ENCODE results near the gene TTYH2.

The TTYH2 gene

GRCh38 chr17:74223901-74224300 is 10.5 kb downstream of the TTYH2 start:
- no peak overlapping the region for H3K9ac ChIP-seq (ENCODE audit: low read depth, low read length, poor library complexity)
- no peak overlapping the region for H2BK5ac ChIP-seq (ENCODE audit: low read length)
- DNase-seq (ENCODE audit: low spot score): no peak
- H3K79me1 ChIP-seq (ENCODE audit: low read depth, low read length): no peaks in the 10 kb centered on the region
- no peak overlapping the region for H3K27ac ChIP-seq (replicated peaks; ENCODE audit: low read length)
- H2AFZ ChIP-seq (ENCODE audit: low read length): no peak overlapping the region
- H3K14ac ChIP-seq (ENCODE audit: low read length): no peak overlapping the region
- no peak overlapping the region for H2BK15ac ChIP-seq (ENCODE audit: low read length)
- H4K8ac ChIP-seq (ENCODE audit: low read depth, low read length): no peak overlapping the region
- peak overlapping the region; percentile 71 for H3K18ac ChIP-seq (ENCODE audit: low read length)
- H3K23ac ChIP-seq (ENCODE audit: low read depth, low read length, poor library complexity): peak overlapping the region; percentile 68
- H4K91ac ChIP-seq (ENCODE audit: low read depth, low read length, poor library complexity): no peak overlapping the region
- no peak overlapping the region for H3K4me3 ChIP-seq (ENCODE audit: low read length in 2 of 2)
- no CpG with 5 or more reads among the region's 14 CpGs for WGBS, 2 donors (ENCODE audit: extremely low coverage in 2 of 2, insufficient read length in 2 of 2, insufficient replicate concordance in 1 of 2)
- peaks cover 0 to 1% of the 10 kb centered on the region in 2 donors for H3K4me1 ChIP-seq (ENCODE audit: control insufficient read depth in 2 of 2, insufficient read depth in 1 of 2, low read depth in 1 of 2, low read length in 2 of 2)
- peak overlapping the region; percentile 68 for H2AK5ac ChIP-seq (ENCODE audit: low read depth, low read length)
- peaks cover 0 to 54% of the 10 kb centered on the region in 2 donors for H3K36me3 ChIP-seq (replicated peaks in 1 of 2; ENCODE audit: control insufficient read depth in 2 of 2, insufficient read depth in 2 of 2, low read length in 2 of 2)
- no peak overlapping the region for H2BK12ac ChIP-seq (ENCODE audit: low read length)
- no peak overlapping the region for H3K4me2 ChIP-seq (ENCODE audit: insufficient read depth, low read length, poor library complexity, severe bottlenecking)
- no peaks in the 10 kb centered on the region for H3K9me3 ChIP-seq (replicated peaks in 1 of 2; ENCODE audit: control insufficient read depth in 2 of 2, insufficient read depth in 1 of 2, low read depth in 1 of 2, low read length in 2 of 2)
- H2BK120ac ChIP-seq (ENCODE audit: low read depth, low read length): no peak overlapping the region
- H3K27me3 ChIP-seq (ENCODE audit: control insufficient read depth in 3 of 3, insufficient read depth in 3 of 3, low read depth in 1 of 3, low read length in 3 of 3): no peaks in the 10 kb centered on the region
- H3K4ac ChIP-seq (ENCODE audit: low read length): no peak overlapping the region

GRCh38 chr17:74224959-74225725 is 11.8 kb downstream of the TTYH2 start:
- Histone ChIP-seq H3K4ac (ENCODE audit: low read length) (no peak overlapping the region), H2BK12ac (ENCODE audit: low read length) (no peak overlapping the region), H3K18ac (ENCODE audit: low read length) (no peak overlapping the region), H3K27ac (replicated peaks; ENCODE audit: low read length) (no peak overlapping the region), H2BK120ac (ENCODE audit: low read depth, low read length) (no peak overlapping the region), H3K9ac (ENCODE audit: low read depth, low read length, poor library complexity) (peak overlapping the region; percentile 44), H3K9me3 (replicated peaks in 1 of 2; ENCODE audit: control insufficient read depth in 2 of 2, insufficient read depth in 1 of 2, low read depth in 1 of 2, low read length in 2 of 2) (no peaks in the 10 kb centered on the region), H3K79me1 (ENCODE audit: low read depth, low read length) (no peaks in the 10 kb centered on the region), H3K36me3 (replicated peaks in 1 of 2; ENCODE audit: control insufficient read depth in 2 of 2, insufficient read depth in 2 of 2, low read length in 2 of 2) (peaks cover 0 to 61% of the 10 kb centered on the region in 2 donors), H3K14ac (ENCODE audit: low read length) (peak overlapping the region; percentile 56), H4K8ac (ENCODE audit: low read depth, low read length) (no peak overlapping the region), H3K27me3 (ENCODE audit: control insufficient read depth in 3 of 3, insufficient read depth in 3 of 3, low read depth in 1 of 3, low read length in 3 of 3) (no peaks in the 10 kb centered on the region), H3K4me2 (ENCODE audit: insufficient read depth, low read length, poor library complexity, severe bottlenecking) (peak overlapping the region; percentile 18), H4K91ac (ENCODE audit: low read depth, low read length, poor library complexity) (no peak overlapping the region), H2BK15ac (ENCODE audit: low read length) (no peak overlapping the region), H3K4me3 (ENCODE audit: low read length in 2 of 2) (no peak overlapping the region), H2BK5ac (ENCODE audit: low read length) (peak overlapping the region; percentile 24), H2AFZ (ENCODE audit: low read length) (no peak overlapping the region), H3K4me1 (ENCODE audit: control insufficient read depth in 2 of 2, insufficient read depth in 1 of 2, low read depth in 1 of 2, low read length in 2 of 2) (peaks cover 0 to 1% of the 10 kb centered on the region in 2 donors), H3K23ac (ENCODE audit: low read depth, low read length, poor library complexity) (no peak overlapping the region), H2AK5ac (ENCODE audit: low read depth, low read length) (no peak overlapping the region)
- no CpG with 5 or more reads among the region's 20 CpGs for WGBS, 2 donors (ENCODE audit: extremely low coverage in 2 of 2, insufficient read length in 2 of 2, insufficient replicate concordance in 1 of 2)
- no peak for DNase-seq (ENCODE audit: low spot score)

- no peak overlapping the region for H2BK120ac ChIP-seq (ENCODE audit: low read depth, low read length)
- no peaks in the 10 kb centered on the region for H3K27me3 ChIP-seq (ENCODE audit: control insufficient read depth in 3 of 3, insufficient read depth in 3 of 3, low read depth in 1 of 3, low read length in 3 of 3)
- H3K14ac ChIP-seq (ENCODE audit: low read length): no peak overlapping the region
- no peak overlapping the region for H3K4ac ChIP-seq (ENCODE audit: low read length)
- H3K18ac ChIP-seq (ENCODE audit: low read length): no peak overlapping the region
- no peaks in the 10 kb centered on the region for H3K79me1 ChIP-seq (ENCODE audit: low read depth, low read length)
- no peak overlapping the region for H2AFZ ChIP-seq (ENCODE audit: low read length)
- H2BK15ac ChIP-seq (ENCODE audit: low read length): no peak overlapping the region
- H4K8ac ChIP-seq (ENCODE audit: low read depth, low read length): no peak overlapping the region
- no peak overlapping the region for H4K91ac ChIP-seq (ENCODE audit: low read depth, low read length, poor library complexity)
- H3K4me3 ChIP-seq (ENCODE audit: low read length in 2 of 2): no peak overlapping the region
- no peaks in the 10 kb centered on the region for H3K9me3 ChIP-seq (replicated peaks in 1 of 2; ENCODE audit: control insufficient read depth in 2 of 2, insufficient read depth in 1 of 2, low read depth in 1 of 2, low read length in 2 of 2)
- no peak overlapping the region for H2BK5ac ChIP-seq (ENCODE audit: low read length)
- H3K9ac ChIP-seq (ENCODE audit: low read depth, low read length, poor library complexity): no peak overlapping the region
- H2BK12ac ChIP-seq (ENCODE audit: low read length): no peak overlapping the region
- H3K36me3 ChIP-seq (replicated peaks in 1 of 2; ENCODE audit: control insufficient read depth in 2 of 2, insufficient read depth in 2 of 2, low read length in 2 of 2): peaks cover 0 to 68% of the 10 kb centered on the region in 2 donors
- DNase-seq (ENCODE audit: low spot score): no peak
- no CpG with 5 or more reads among the region's 6 CpGs for WGBS, 2 donors (ENCODE audit: extremely low coverage in 2 of 2, insufficient read length in 2 of 2, insufficient replicate concordance in 1 of 2)
- no peak overlapping the region for H3K4me2 ChIP-seq (ENCODE audit: insufficient read depth, low read length, poor library complexity, severe bottlenecking)
- no peak overlapping the region for H3K27ac ChIP-seq (replicated peaks; ENCODE audit: low read length)
- no peak overlapping the region for H2AK5ac ChIP-seq (ENCODE audit: low read depth, low read length)
- H3K4me1 ChIP-seq (ENCODE audit: control insufficient read depth in 2 of 2, insufficient read depth in 1 of 2, low read depth in 1 of 2, low read length in 2 of 2): peaks cover 0 to 1% of the 10 kb centered on the region in 2 donors
- no peak overlapping the region for H3K23ac ChIP-seq (ENCODE audit: low read depth, low read length, poor library complexity)
Observed at GRCh38 chr17:74226252-74226651, 12.9 kb downstream of the TTYH2 start.

GRCh38 chr17:74227271-74228080 is 14.1 kb downstream of the TTYH2 start:
- no peak overlapping the region for H2BK12ac ChIP-seq (ENCODE audit: low read length)
- DNase-seq (ENCODE audit: low spot score): no peak
- H2AK5ac ChIP-seq (ENCODE audit: low read depth, low read length): no peak overlapping the region
- H3K18ac ChIP-seq (ENCODE audit: low read length): no peak overlapping the region
- no CpG with 5 or more reads among the region's 10 CpGs for WGBS, 2 donors (ENCODE audit: extremely low coverage in 2 of 2, insufficient read length in 2 of 2, insufficient replicate concordance in 1 of 2)
- no peak overlapping the region for H3K23ac ChIP-seq (ENCODE audit: low read depth, low read length, poor library complexity)
- no peaks in the 10 kb centered on the region for H3K79me1 ChIP-seq (ENCODE audit: low read depth, low read length)
- H3K27ac ChIP-seq (replicated peaks; ENCODE audit: low read length): no peak overlapping the region
- peaks cover 0 to 9% of the 10 kb centered on the region in 2 donors for H3K4me1 ChIP-seq (ENCODE audit: control insufficient read depth in 2 of 2, insufficient read depth in 1 of 2, low read depth in 1 of 2, low read length in 2 of 2)
- H3K9ac ChIP-seq (ENCODE audit: low read depth, low read length, poor library complexity): no peak overlapping the region
- no peak overlapping the region for H2BK120ac ChIP-seq (ENCODE audit: low read depth, low read length)
- no peak overlapping the region for H2BK15ac ChIP-seq (ENCODE audit: low read length)
- H2AFZ ChIP-seq (ENCODE audit: low read length): no peak overlapping the region
- H4K8ac ChIP-seq (ENCODE audit: low read depth, low read length): no peak overlapping the region
- no peaks in the 10 kb centered on the region for H3K9me3 ChIP-seq (replicated peaks in 1 of 2; ENCODE audit: control insufficient read depth in 2 of 2, insufficient read depth in 1 of 2, low read depth in 1 of 2, low read length in 2 of 2)
- H3K36me3 ChIP-seq (replicated peaks in 1 of 2; ENCODE audit: control insufficient read depth in 2 of 2, insufficient read depth in 2 of 2, low read length in 2 of 2): peaks cover 0 to 71% of the 10 kb centered on the region in 2 donors
- H3K14ac ChIP-seq (ENCODE audit: low read length): no peak overlapping the region
- H3K4ac ChIP-seq (ENCODE audit: low read length): no peak overlapping the region
- no peak overlapping the region for H3K4me2 ChIP-seq (ENCODE audit: insufficient read depth, low read length, poor library complexity, severe bottlenecking)
- H3K4me3 ChIP-seq (ENCODE audit: low read length in 2 of 2): no peak overlapping the region
- H2BK5ac ChIP-seq (ENCODE audit: low read length): no peak overlapping the region
- H4K91ac ChIP-seq (ENCODE audit: low read depth, low read length, poor library complexity): no peak overlapping the region
- no peaks in the 10 kb centered on the region for H3K27me3 ChIP-seq (ENCODE audit: control insufficient read depth in 3 of 3, insufficient read depth in 3 of 3, low read depth in 1 of 3, low read length in 3 of 3)

Data from neuronal stem cell (in vitro differentiated cells).